Right cardiac atrium (tissue), 5 donors: ENCODE data around the gene MEGF6. TPM values are rescaled to one million over a fixed set of nuclear protein-coding genes. Genes with fewer than 3 reads are reported as not detected.

Source experiments
- ATAC-seq, 2 donors: fragments of 200-7000 bp; cut with Tn5 transposase; one replicate each; pipeline versions ENCODE4 v1.8.0 to v1.9.1; 2020; ENCODE audit warnings: moderate library complexity in 2 of 2, mild to moderate bottlenecking in 1 of 2
- DNase-seq, 3 donors: peaks; one replicate each; pipeline ENCODE4 v3.0.0-alpha.2; 2020
- H3K27ac ChIP-seq: one replicate; pipeline ENCODE4 v1.5.1; 2013; ENCODE audit warnings: mild to moderate bottlenecking, low read length, control low read depth, moderate library complexity
- H3K27me3 ChIP-seq: one replicate; pipeline ENCODE4 v1.6.1; 2013; ENCODE audit not compliant: control insufficient read depth, insufficient read depth
- H3K4me1 ChIP-seq: one replicate; pipeline ENCODE4 v1.6.1; 2013; ENCODE audit warnings: low read length; ENCODE audit not compliant: control insufficient read depth, insufficient read depth
- H3K4me3 ChIP-seq: one replicate; pipeline ENCODE4 v1.5.1; 2013; ENCODE audit warnings: low read length, control low read depth
- H3K9me3 ChIP-seq: one replicate; pipeline ENCODE4 v1.6.1; 2013; ENCODE audit warnings: low read length; ENCODE audit not compliant: control insufficient read depth
- WGBS: extraction: QIAGEN DNeasy Blood & Tissue Kit; methylation state at CpG from one replicate; pipeline ENCODE4 v1.1.7; 2013; 5-methylcytosine and 5-hydroxymethylcytosine counted together
- intact Hi-C, 4 donors: fragments of 100-400 bp; cut with DNase I; formaldehyde crosslinking; loops; one replicate each; pipeline versions ENCODE4 v1.11.0 to v1.14.0; 2022 to 2023
- polyA plus RNA-seq: library from polyadenylated mRNA; stranded (reverse); fragments of 200-250 nt; gene quantifications from one replicate; pipeline ENCODE4 v1.2.3, GENCODE V29; 2013
- total RNA-seq, 4 donors: library from RNA; stranded (reverse); fragmentation: NEBNext Ultra II Directional; extraction: Animal tissue kit (Norgen Biotek cat#: 25700); gene quantifications; one replicate each; pipeline ENCODE4 v1.2.1, GENCODE V29; 2021
- donor health status: healthy with polysubstance abuse.
- donor health status: DM: no; HTN: yes; CAD: no.
- donor health status: DM: no; HTN: no; CAD: no.
- donor health status: DM: no; HTN: yes; CAD: no; lungs with severe emphysema.
- donor health status: DM: yes; HTN: yes; CAD: no.

MEGF6 gene
- total and polyA plus RNA-seq, 5 donors = 7.0 to 18.7 (median 11.0) TPM

DNA sequence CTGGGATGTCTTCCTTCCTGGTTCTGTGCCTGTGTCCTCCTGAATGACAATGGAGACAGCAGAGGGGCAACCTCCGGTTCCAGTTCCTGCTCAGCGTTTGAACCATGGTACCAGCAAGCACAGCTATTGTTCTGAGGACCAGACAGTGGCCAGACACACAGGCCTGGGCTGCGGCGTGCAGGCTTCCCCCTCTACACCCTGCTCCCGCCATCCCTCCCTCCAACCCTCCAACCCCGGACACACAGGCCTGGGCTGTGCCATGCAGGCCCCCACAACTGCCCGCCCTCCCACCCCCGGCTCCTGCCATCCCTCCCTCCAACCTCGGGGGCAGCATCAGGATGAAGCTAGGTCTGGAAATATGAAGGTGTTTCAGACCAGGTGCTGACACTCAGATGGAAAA is 5.6 kb upstream of the MEGF6 start:
- ATAC-seq (no peak), DNase-seq (peak in 1 of 3 donors; percentile 42)
- no peak overlapping the region for H3K4me3 ChIP-seq
- no peaks in the 10 kb centered on the region for H3K4me1 ChIP-seq
- no peak overlapping the region for H3K27ac ChIP-seq
- H3K27me3 ChIP-seq = no peaks in the 10 kb centered on the region
- no peaks in the 10 kb centered on the region for H3K9me3 ChIP-seq
- intact Hi-C loops = loop anchor here in 3 of 4 donors (2.0 to 5.0 kb wide), 2 partner anchors 50 to 52 kb away; no protein-coding TSS in a partner anchor
- 71% methylated on average over 9 of the region's 9 CpGs for WGBS

DNA sequence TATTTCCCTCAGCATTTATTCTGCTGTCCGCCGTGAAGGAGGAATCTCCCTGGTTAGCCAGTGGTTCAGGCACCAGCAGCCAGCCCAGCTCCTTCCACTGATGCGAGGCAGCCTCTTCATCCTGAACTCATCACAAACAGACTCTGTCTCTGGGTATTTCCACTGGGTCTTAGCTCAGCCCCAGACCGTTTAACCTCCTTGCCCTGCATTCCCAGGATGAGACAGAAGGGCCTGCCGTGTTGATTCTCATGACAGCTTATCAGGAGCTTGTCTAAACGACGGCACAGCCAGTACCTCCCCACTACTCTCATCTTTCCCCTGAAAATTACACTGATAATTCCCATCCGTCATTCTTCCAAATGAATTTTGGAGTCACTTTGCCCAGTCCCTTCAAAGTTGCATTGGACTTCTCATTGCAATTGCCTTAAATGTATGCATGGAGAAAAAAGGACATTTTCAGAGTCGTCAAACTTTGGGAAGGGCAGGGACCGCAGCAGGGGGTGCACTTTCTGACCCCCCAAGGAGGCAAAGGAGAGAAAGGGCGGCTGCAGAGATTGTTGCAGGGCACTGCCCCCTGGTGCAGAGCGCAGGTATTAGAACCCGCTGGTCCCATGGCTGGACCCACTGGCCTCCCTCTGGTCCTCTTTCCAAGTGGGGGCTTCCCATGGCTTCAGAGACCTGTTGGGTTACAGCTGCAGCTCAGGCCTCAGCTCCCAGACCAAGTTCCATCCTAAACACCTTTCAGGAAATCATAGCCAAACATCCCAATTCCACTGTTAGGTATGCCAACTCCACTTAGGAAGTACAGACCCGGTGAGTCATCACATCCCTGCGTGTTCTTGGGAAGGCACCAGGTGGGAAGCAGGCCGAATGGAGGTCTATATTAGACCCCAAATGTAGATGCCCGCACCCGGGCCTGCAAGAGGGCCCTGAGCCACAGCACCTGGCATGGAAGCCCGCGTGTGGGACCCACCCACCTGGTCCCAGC is 3.7 kb upstream of the MEGF6 start:
- 55% methylated on average over 20 of the region's 20 CpGs for WGBS
- H3K9me3 ChIP-seq = no peaks in the 10 kb centered on the region
- H3K27me3 ChIP-seq = no peaks in the 10 kb centered on the region
- H3K27ac ChIP-seq = no peak overlapping the region
- intact Hi-C loops = loop anchor here in 3 of 4 donors (2.0 to 5.0 kb wide), 2 partner anchors 48 kb away; no protein-coding TSS in a partner anchor
- no peak overlapping the region for H3K4me3 ChIP-seq
- DNase-seq (peak in 1 of 3 donors; percentile 64), ATAC-seq (no peak)
- no peaks in the 10 kb centered on the region for H3K4me1 ChIP-seq

DNA sequence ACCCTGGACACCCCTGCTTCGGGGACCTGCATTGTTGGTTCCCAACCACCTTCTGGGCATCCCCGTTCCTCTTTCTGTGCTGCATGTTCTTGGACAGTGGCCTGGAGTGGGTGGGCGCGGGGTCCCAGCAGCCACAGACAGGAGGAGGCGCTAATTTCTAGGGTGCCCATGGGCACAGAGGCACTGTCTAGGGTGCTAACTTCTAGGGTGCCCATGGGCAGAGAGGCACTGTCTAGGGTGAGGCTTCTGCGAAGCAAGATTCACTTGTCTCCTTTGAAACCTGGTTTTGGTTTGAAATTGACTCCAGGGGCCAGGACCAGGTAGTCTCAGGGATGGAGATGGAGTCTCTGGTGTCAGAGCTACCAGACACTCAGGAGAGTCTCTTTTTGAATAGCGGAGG is 815 bp upstream of the MEGF6 start:
- ATAC-seq = no peak
- intact Hi-C loops = no loop called here
- H3K9me3 ChIP-seq = no peaks in the 10 kb centered on the region
- 72% methylated on average over 7 of the region's 7 CpGs for WGBS
- no peak overlapping the region for H3K4me3 ChIP-seq
- H3K27me3 ChIP-seq = no peaks in the 10 kb centered on the region
- H3K27ac ChIP-seq = no peak overlapping the region
- DNase-seq = no peak
- H3K4me1 ChIP-seq = no peaks in the 10 kb centered on the region

DNA sequence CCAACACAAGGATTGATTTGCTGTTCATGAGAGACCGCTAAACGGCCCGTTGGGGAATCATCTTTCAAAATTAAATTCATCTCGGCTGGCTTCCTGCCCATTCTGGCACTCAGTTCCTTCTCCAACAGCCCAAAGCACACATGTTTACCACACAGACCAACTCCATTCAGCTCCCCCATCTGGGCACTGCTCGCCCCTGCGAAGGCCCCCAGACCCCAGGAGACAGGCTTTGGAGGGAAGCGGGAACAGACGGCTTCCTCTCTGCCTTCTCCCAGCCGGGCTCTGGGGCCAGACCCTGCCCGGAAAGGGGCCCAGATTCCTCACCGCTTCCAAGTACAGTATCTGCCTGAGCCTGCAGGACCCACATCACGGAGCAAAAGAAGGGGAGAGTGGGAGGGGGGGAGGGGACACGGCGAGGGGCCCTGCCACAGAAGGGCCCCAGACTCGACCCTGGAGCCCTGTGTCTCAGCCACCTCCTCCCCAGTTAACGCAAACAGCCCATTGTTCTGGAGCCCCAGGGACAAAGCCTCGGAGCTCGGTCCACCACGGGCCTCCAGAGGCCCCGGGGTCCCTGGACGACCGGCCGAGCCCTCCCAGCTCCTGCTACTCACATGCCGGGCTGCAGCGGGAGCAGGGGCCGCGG is 660 bp downstream of the MEGF6 start:
- DNase-seq = peak in 1 of 3 donors; percentile 59
- no peak for ATAC-seq
- WGBS = 6% methylated on average over 27 of the region's 27 CpGs
- intact Hi-C loops = no loop called here
- peak overlapping the region; percentile 43 for H3K4me3 ChIP-seq
- H3K27me3 ChIP-seq = no peaks in the 10 kb centered on the region
- no peaks in the 10 kb centered on the region for H3K4me1 ChIP-seq
- H3K27ac ChIP-seq = no peak overlapping the region
- no peaks in the 10 kb centered on the region for H3K9me3 ChIP-seq

DNA sequence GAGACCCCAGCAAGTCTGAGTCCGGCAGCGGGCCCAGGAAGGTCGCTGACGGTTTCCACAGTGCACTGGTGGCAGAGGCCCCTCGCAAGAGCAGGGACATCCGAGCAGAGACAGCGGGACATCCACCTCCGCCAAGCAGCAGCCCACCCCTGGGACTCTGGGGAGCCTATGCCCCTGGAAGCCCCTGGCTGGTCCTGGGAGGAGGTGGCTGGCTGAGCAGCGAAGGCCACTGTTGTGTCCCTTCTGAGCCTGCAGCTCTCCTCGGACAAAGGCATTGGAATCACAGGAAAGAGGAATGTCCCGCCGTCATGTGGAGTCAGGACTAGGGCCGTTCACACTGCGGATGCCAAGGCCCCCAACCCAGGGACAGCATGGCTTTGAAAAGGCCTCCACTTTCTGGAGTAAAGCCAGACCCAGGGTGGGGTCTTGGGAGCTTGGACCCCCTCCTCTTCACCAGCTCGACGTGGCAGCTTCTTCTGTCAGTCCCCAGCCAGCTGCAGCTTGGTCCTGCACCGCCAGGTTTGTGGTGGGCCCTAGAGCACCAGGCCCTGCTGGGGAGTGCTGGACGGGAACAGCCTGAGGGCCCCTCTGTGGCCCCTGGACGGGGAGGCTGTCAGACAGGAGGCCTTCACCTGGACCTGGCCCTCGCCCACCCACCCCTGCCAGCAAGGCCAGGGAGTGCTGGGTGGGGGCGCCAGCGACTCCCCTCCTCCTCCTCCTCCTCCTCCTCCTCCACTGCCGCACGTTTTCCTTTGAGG is 1.4 kb downstream of the MEGF6 start:
- no peak for ATAC-seq
- 69% methylated on average over 24 of the region's 24 CpGs for WGBS
- H3K27ac ChIP-seq = no peak overlapping the region
- peak in 1 of 3 donors; percentile 40 for DNase-seq
- H3K4me1 ChIP-seq = no peaks in the 10 kb centered on the region
- H3K4me3 ChIP-seq = no peak overlapping the region
- H3K27me3 ChIP-seq = no peaks in the 10 kb centered on the region
- intact Hi-C loops = no loop called here
- no peaks in the 10 kb centered on the region for H3K9me3 ChIP-seq

DNA sequence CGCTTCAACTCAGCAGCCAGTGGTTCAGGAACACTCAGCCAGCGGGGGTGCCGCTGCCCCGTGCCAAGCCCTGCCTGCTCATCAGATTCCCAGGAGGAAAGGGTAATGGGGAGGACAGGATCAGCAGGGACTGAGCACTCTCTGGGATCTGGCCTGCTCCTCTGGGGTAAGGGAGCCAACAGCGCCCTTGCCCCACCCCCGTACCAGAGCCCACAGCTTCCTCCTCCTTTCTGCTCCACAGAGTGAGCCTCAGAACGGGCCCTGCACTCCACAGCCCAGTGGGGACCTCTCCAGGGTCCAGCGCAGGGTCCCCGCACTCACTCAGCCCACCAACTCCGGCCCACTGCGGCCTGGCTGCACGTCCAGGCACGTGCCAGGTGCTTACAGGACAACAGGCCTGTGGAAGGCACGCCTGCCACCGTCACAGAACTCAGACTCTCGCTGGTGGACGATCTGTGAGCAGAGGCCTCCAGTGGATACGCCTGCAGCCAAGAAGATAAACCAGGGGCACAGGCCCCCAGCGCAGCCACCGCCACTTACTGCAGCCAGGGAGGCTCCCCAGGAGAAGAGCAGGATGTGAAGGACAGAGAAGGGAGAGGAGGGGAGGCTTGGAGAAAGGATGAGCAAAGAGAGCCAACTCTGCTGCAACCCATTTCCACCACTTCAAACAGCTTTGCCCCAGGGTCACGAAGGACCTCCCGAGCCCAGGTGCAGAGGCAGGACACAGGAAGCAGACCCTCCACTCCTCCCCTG is 2.1 kb downstream of the MEGF6 start:
- WGBS = 82% methylated on average over 22 of the region's 22 CpGs
- no peak overlapping the region for H3K4me3 ChIP-seq

DNA sequence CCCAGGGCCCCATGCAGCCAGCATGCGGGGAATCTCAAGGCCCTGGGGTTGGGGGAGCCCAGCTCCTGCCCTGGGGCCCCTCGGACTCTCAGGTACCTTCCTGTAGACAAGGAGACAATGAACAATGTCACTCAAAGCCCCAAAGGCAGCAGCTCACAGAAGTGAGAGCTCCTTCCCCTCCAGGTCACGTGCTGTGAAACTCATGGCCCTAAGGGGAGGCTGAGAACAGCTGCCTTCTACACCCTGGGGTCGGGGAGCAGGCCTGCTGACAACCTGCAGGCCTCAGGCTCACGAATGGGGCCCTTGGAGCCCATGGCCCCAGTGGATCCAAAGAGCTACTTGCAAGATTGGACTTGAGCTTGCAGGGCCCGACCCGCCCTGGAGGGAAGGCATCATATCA is 3.2 kb downstream of the MEGF6 start:
- intact Hi-C loops = no loop called here
- Histone ChIP-seq H3K27me3 (no peaks in the 10 kb centered on the region), H3K27ac (no peak overlapping the region), H3K9me3 (no peaks in the 10 kb centered on the region), H3K4me3 (no peak overlapping the region), H3K4me1 (no peaks in the 10 kb centered on the region)
- ATAC-seq (no peak), DNase-seq (peak in 1 of 3 donors; percentile 12)
- 94% methylated on average over 7 of the region's 7 CpGs for WGBS

More for the DNA sequence above, 2.1 kb downstream of the MEGF6 start:
- Histone ChIP-seq H3K27ac (no peak overlapping the region), H3K9me3 (no peaks in the 10 kb centered on the region), H3K4me1 (no peaks in the 10 kb centered on the region), H3K27me3 (no peaks in the 10 kb centered on the region)
- intact Hi-C loops = no loop called here
- ATAC-seq (no peak), DNase-seq (peak in 1 of 3 donors; percentile 52)

DNA sequence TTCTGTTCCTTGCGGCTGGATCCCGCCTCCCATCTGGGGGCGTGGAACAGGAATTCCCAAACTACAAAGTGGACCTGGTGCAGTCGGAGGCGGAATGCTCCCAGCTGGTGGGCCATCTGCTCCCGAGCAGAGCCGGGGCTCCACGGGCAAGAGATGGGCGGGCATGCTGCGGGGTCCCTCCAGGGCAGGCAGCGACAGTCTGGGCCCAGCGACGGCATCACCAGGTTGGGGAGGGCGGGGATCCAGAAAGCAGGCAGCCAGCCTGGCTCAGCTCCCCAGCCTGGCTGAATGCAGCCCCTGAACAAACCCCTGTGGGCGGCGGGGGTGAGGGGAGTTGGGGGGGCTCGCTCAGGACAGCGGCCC is 3.6 kb downstream of the MEGF6 start:
- WGBS = 88% methylated on average over 18 of the region's 18 CpGs
- peak in 1 of 3 donors; percentile 33 for DNase-seq
- intact Hi-C loops = no loop called here
- Histone ChIP-seq H3K27ac (no peak overlapping the region), H3K9me3 (no peaks in the 10 kb centered on the region), H3K27me3 (no peaks in the 10 kb centered on the region), H3K4me3 (no peak overlapping the region), H3K4me1 (no peaks in the 10 kb centered on the region)
- no peak for ATAC-seq

DNA sequence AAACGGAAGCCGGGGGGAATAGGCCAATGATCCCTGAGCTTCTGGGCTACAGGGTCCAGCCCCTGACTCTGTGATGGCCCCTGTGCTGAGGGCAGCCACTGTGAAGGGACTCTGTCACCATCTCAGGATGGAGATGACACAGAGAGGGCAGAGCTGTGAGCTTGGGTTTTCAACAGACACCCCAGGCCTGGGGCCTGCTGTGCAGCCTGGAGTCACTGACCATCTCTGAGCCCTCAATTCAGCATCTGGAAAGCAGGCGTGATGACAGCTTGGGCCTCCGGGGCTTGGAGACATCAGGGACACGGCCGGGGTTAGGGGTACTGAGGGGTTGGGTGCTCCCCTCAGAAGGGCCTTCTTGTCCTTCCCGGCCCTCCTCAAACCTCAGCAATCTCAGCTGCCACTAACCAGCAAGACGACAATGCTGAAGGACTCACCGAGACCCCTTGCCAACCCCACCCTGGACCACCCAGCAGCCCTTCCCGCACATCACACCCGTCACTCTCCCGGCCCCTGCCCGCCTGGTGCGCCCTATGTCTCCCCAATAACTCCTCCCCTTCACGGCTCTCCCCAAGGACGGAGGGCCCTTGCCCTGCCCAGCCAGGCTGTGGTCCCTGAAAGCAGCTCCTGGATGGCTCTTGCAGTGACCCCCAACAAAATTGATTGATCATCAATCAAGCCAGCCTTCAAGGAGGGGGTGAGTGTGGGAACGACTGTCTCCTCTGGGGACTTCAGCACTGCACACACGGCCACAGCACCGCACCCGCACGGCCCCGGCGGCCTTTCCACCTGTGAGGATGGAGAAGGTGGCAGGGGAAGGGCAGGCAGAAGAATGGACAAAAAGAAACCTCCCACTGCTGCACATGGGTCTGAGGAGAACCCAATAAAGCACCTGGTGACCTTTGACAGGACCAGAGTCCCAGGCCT is 4.3 kb downstream of the MEGF6 start:
- WGBS = 88% methylated on average over 23 of the region's 23 CpGs

More for the DNA sequence above, 4.3 kb downstream of the MEGF6 start:
- no peak for ATAC-seq
- Histone ChIP-seq H3K9me3 (no peaks in the 10 kb centered on the region), H3K4me1 (no peaks in the 10 kb centered on the region), H3K27ac (no peak overlapping the region), H3K27me3 (no peaks in the 10 kb centered on the region), H3K4me3 (no peak overlapping the region)
- DNase-seq = peak in 1 of 3 donors; percentile 34
- intact Hi-C loops = no loop called here
